B cell (primary cell): ENCODE data around the gene WDR36. TPM values are rescaled to one million over a fixed set of nuclear protein-coding genes. Genes with fewer than 3 reads are reported as not detected.

Experiments used
- ATAC-seq: fragments of 200-7000 bp; cut with Tn5 transposase; one replicate; pipeline ENCODE4 v1.10.0; 2021; ENCODE audit warnings: low read depth, mild to moderate bottlenecking, moderate number of reproducible peaks, moderate library complexity
- CTCF ChIA-PET: fragments of 350-600 bp; sonication (Branson Sonifier 250); formaldehyde crosslinking; loops from one replicate; lab custom pipeline; 2021; ENCODE audit warnings: antibody characterized with exemption, inconsistent platforms; lab: Charles Lee
- POLR2A ChIA-PET: fragments of 350-600 bp; sonication (Branson Sonifier 250); formaldehyde crosslinking; loops from one replicate; lab custom pipeline; 2021; ENCODE audit warnings: antibody characterized with exemption; lab: Charles Lee
- DNase-seq: peaks from one replicate; pipeline ENCODE4 v3.0.0; 2013
- H2AFZ ChIP-seq: 2 replicates; pipeline ENCODE4 v1.6.1; 2012; ENCODE audit warnings: mild to moderate bottlenecking, low read depth, low read length; ENCODE audit not compliant: insufficient read depth, poor library complexity, severe bottlenecking
- H3K27ac ChIP-seq, 2 donors: 1 replicate in 1 of 2; 2 replicates in 1 of 2; pipeline ENCODE4 v1.5.1; 2012 to 2013; ENCODE audit warnings: low read length in 2 of 2, mild to moderate bottlenecking in 2 of 2, moderate library complexity in 1 of 2
- H3K27me3 ChIP-seq, 4 experiments: fragments of 200-600 bp in 1 of 4; sonication (generic) in 1 of 4; replicated peaks in 1 of 4; 1 replicate in 2 of 4; 2 replicates in 2 of 4; pipeline versions ENCODE4 v1.6.1 to v1.7.0; 2013 to 2016; ENCODE audit warnings: low read length in 3 of 4, mild to moderate bottlenecking in 2 of 4, mixed read lengths in 1 of 4, moderate library complexity in 1 of 4; ENCODE audit not compliant: insufficient read depth in 4 of 4, control insufficient read depth in 3 of 4; ENCODE audit errors: control extremely low read depth in 1 of 4
- H3K36me3 ChIP-seq, 2 experiments: replicated peaks in 1 of 2; 1 replicate in 1 of 2; 2 replicates in 1 of 2; pipeline versions ENCODE4 v1.6.1 to v1.7.1; 2013; ENCODE audit warnings: low read length in 1 of 2; ENCODE audit not compliant: insufficient read depth in 2 of 2, control insufficient read depth in 1 of 2; ENCODE audit errors: control extremely low read depth in 1 of 2, extremely low read depth in 1 of 2
- H3K4me1 ChIP-seq, 2 donors: fragments of 200-600 bp in 1 of 2; sonication (generic) in 1 of 2; 1 replicate in 1 of 2; 2 replicates in 1 of 2; pipeline versions ENCODE4 v1.5.1 to v1.6.1; 2013 to 2017; ENCODE audit warnings: low read length in 2 of 2; ENCODE audit not compliant: control insufficient read depth in 2 of 2, insufficient read depth in 2 of 2
- H3K4me2 ChIP-seq: replicated peaks from 2 replicates; pipeline ENCODE3; 2012; ENCODE audit warnings: mild to moderate bottlenecking, low read depth, low read length; ENCODE audit not compliant: poor library complexity, severe bottlenecking
- H3K4me3 ChIP-seq, 5 experiments: fragments of 200-600 bp in 1 of 5; sonication (generic) in 1 of 5; 1 replicate in 3 of 5; 2 replicates in 2 of 5; pipeline versions ENCODE4 v1.5.1 to v1.7.0; 2011 to 2016; ENCODE audit warnings: low read length in 4 of 5, mild to moderate bottlenecking in 4 of 5, low read depth in 2 of 5, control low read depth in 1 of 5, moderate library complexity in 1 of 5; ENCODE audit not compliant: insufficient read depth in 1 of 5; ENCODE audit errors: control extremely low read depth in 1 of 5, extremely low read depth in 1 of 5
- H3K79me2 ChIP-seq: fragments of 200-600 bp; sonication (generic); one replicate; pipeline ENCODE4 v1.6.0; 2016; ENCODE audit warnings: low read length; ENCODE audit not compliant: control insufficient read depth, insufficient read depth
- H3K9ac ChIP-seq: fragments of 200-600 bp; sonication (generic); 2 replicates; pipeline ENCODE4 v1.6.1; 2017; ENCODE audit warnings: mild to moderate bottlenecking, low read length, moderate library complexity
- H3K9me3 ChIP-seq, 3 donors: one replicate each; pipeline versions ENCODE4 v1.6.1 to v1.7.1; 2013; ENCODE audit warnings: low read length in 2 of 3; ENCODE audit not compliant: control insufficient read depth in 2 of 3, insufficient read depth in 1 of 3; ENCODE audit errors: control extremely low read depth in 1 of 3
- H4K20me1 ChIP-seq: 2 replicates; pipeline ENCODE4 v1.6.0; 2012; ENCODE audit warnings: mild to moderate bottlenecking, low read length; ENCODE audit not compliant: insufficient read depth, control insufficient read depth, poor library complexity, severe bottlenecking
- H3K27ac Mint-ChIP-seq: one replicate; pipeline ENCODE4 v1.8.0; 2021; ENCODE audit warnings: mixed read lengths
- H3K27me3 Mint-ChIP-seq: one replicate; pipeline ENCODE4 v1.8.0; 2021; ENCODE audit warnings: mixed read lengths
- H3K4me1 Mint-ChIP-seq: one replicate; pipeline ENCODE4 v1.8.0; 2021; ENCODE audit warnings: mixed read lengths
- H3K4me3 Mint-ChIP-seq: one replicate; pipeline ENCODE4 v1.8.0; 2021; ENCODE audit warnings: mixed read lengths
- H3K9me3 Mint-ChIP-seq: one replicate; pipeline ENCODE4 v1.8.0; 2022; ENCODE audit warnings: mixed read lengths; ENCODE audit not compliant: insufficient read depth
- CTCF ChIP-seq: fragments of 200-600 bp; IDR thresholded peaks from one replicate; pipeline ENCODE4 v1.8.0; 2022; ENCODE audit warnings: antibody characterized with exemption, mild to moderate bottlenecking
- EZH2 ChIP-seq: IDR thresholded peaks from 2 replicates; pipeline ENCODE4 v1.6.1; 2012; ENCODE audit warnings: borderline replicate concordance, low read depth, mild to moderate bottlenecking, moderate library complexity, low read length; ENCODE audit not compliant: insufficient read depth, poor library complexity, severe bottlenecking
- WGBS: methylation state at CpG from one replicate; pipeline ENCODE4 v1.1.5; 2013; ENCODE audit warnings: missing lambda C conversion rate; ENCODE audit not compliant: insufficient coverage; 5-methylcytosine and 5-hydroxymethylcytosine counted together
- intact Hi-C: fragments of 100-400 bp; cut with micrococcal nuclease; formaldehyde crosslinking; loops from one replicate; pipeline ENCODE4 v1.10.0; 2022
- polyA plus RNA-seq: library from polyadenylated mRNA; depleted of rRNA; stranded (reverse); fragments of >200 nt; gene quantifications from 2 replicates; pipeline ENCODE4 v1.2.3, GENCODE V29; 2012
- total RNA-seq, 2 donors: library from RNA; stranded (reverse); fragments of 120-200 nt in 1 of 2; gene quantifications; 1 replicate in 1 of 2; 2 replicates in 1 of 2; pipeline versions ENCODE4 v1.2.3 to v1.2.4, GENCODE V29; 2013 to 2022

WDR36 gene
- total and polyA plus RNA-seq, 2 donors (not counting 1 experiment from before 2014, with no cell fraction given) = 6.0 to 35.2 TPM

GRCh38 chr5:111068213-111068612 is 23.9 kb upstream of the WDR36 start:
- intact Hi-C loops = no loop called here
- Histone ChIP-seq H3K27ac (no peak overlapping the region), H3K4me3 (no peak overlapping the region), H3K9me3 (peaks cover 0 to 5% (median 0%) of the 10 kb centered on the region in 3 donors), H3K36me3 (no peaks in the 10 kb centered on the region), H3K4me2 (no peak overlapping the region), H2AFZ (no peak overlapping the region), H3K27me3 (peaks cover 0 to 45% (median 25%) of the 10 kb centered on the region in 4 experiments), H3K79me2 (no peaks in the 10 kb centered on the region), H3K4me1 (peaks cover 15 to 16% of the 10 kb centered on the region in 2 donors), H3K9ac (no peak overlapping the region), H4K20me1 (no peaks in the 10 kb centered on the region)
- Mint-ChIP-seq H3K9me3 (no peaks in the 10 kb centered on the region), H3K27me3 (peaks cover 64% of the 10 kb centered on the region), H3K4me1 (peaks cover 14% of the 10 kb centered on the region), H3K27ac (no peak overlapping the region), H3K4me3 (no peak overlapping the region)
- no peak for DNase-seq
- ChIA-PET POLR2A (no interaction called here), CTCF (no interaction called here)
- TF ChIP-seq EZH2 (no peak), CTCF (no peak)
- no CpG with 5 or more reads among the region's 2 CpGs for WGBS
- ATAC-seq = no peak

GRCh38 chr5:111069839-111070238 is 22.3 kb upstream of the WDR36 start:
- no peak overlapping the region for H3K4me3 Mint-ChIP-seq
- no peak overlapping the region for H3K4me2 ChIP-seq
- H3K27me3 ChIP-seq = peaks cover 0 to 56% (median 38%) of the 10 kb centered on the region in 4 experiments
- POLR2A ChIA-PET = no interaction called here
- no peaks in the 10 kb centered on the region for H3K9me3 Mint-ChIP-seq
- peaks cover 0 to 5% (median 0%) of the 10 kb centered on the region in 3 donors for H3K9me3 ChIP-seq
- H3K4me3 ChIP-seq = no peak overlapping the region
- peaks cover 23% of the 10 kb centered on the region in 2 donors for H3K4me1 ChIP-seq
- peaks cover 20% of the 10 kb centered on the region for H3K4me1 Mint-ChIP-seq
- no peak overlapping the region for H3K27ac Mint-ChIP-seq
- DNase-seq (no peak), ATAC-seq (no peak)
- peaks cover 76% of the 10 kb centered on the region for H3K27me3 Mint-ChIP-seq
- H3K9ac ChIP-seq = no peak overlapping the region
- WGBS = 52% methylated on average over 3 of the region's 4 CpGs
- no peak for TF ChIP-seq CTCF
- no peak for TF ChIP-seq EZH2
- no peak overlapping the region for H3K27ac ChIP-seq
- no peaks in the 10 kb centered on the region for H4K20me1 ChIP-seq
- no peaks in the 10 kb centered on the region for H3K36me3 ChIP-seq
- intact Hi-C loops = no loop called here
- H2AFZ ChIP-seq = peak overlapping the region; percentile 8
- H3K79me2 ChIP-seq = no peaks in the 10 kb centered on the region
- CTCF ChIA-PET = no interaction called here
